HEK293 (cell line): Measurements from ENCODE around the gene PSMD2.

ENCODE experiments used
- BCL11B ChIP-seq: fragments of 450-650 bp; formaldehyde crosslinking; IDR thresholded peaks from 2 replicates; pipeline ENCODE4 v1.5.1; 2016; ENCODE audit warnings: low read depth, missing biosample characterization, missing genetic modification characterization
- CTCF ChIP-seq: fragments of 450-650 bp; formaldehyde crosslinking; IDR thresholded peaks from 2 replicates; pipeline ENCODE4 v1.5.1; 2016; ENCODE audit warnings: missing biosample characterization, missing genetic modification characterization
- HIC1 ChIP-seq: fragments of 450-650 bp; formaldehyde crosslinking; IDR thresholded peaks from 2 replicates; pipeline ENCODE4 v1.5.1; 2016; ENCODE audit warnings: missing biosample characterization, missing genetic modification characterization
- HOXD13 ChIP-seq: sonication (generic); formaldehyde crosslinking; IDR thresholded peaks from 2 replicates; pipeline ENCODE4 v1.8.0; 2022; ENCODE audit warnings: missing genetic modification reagents, borderline replicate concordance
- KLF16 ChIP-seq: fragments of 450-650 bp; formaldehyde crosslinking; IDR thresholded peaks from 2 replicates; pipeline ENCODE4 v1.5.1; 2017; ENCODE audit warnings: missing biosample characterization, missing genetic modification characterization
- PRDM6 ChIP-seq: fragments of 450-650 bp; formaldehyde crosslinking; IDR thresholded peaks from 2 replicates; pipeline ENCODE4 v1.5.1; 2017; ENCODE audit warnings: missing biosample characterization, missing genetic modification characterization
- ZBTB1 ChIP-seq: fragments of 450-650 bp; formaldehyde crosslinking; IDR thresholded peaks from 2 replicates; pipeline ENCODE4 v1.5.1; 2016; ENCODE audit warnings: missing biosample characterization, missing genetic modification characterization
- ZBTB26 ChIP-seq: fragments of 450-650 bp; formaldehyde crosslinking; optimal IDR thresholded peaks from 2 replicates; pipeline ENCODE3; 2016; ENCODE audit warnings: missing biosample characterization, mild to moderate bottlenecking, missing genetic modification characterization
- ZBTB8A ChIP-seq: fragments of 450-650 bp; formaldehyde crosslinking; IDR thresholded peaks from 2 replicates; pipeline ENCODE4 v1.5.1; 2016; ENCODE audit warnings: missing biosample characterization, missing genetic modification characterization
- ZNF155 ChIP-seq: fragments of 450-650 bp; formaldehyde crosslinking; IDR thresholded peaks from 2 replicates; pipeline ENCODE4 v1.5.1; 2016; ENCODE audit warnings: missing biosample characterization, missing genetic modification characterization
- ZNF2 ChIP-seq: fragments of 450-650 bp; formaldehyde crosslinking; IDR thresholded peaks from 2 replicates; pipeline ENCODE4 v1.5.1; 2016; ENCODE audit warnings: missing biosample characterization, missing genetic modification characterization
- ZNF280D ChIP-seq: fragments of 450-650 bp; formaldehyde crosslinking; IDR thresholded peaks from 2 replicates; pipeline ENCODE4 v1.5.1; 2016; ENCODE audit warnings: missing biosample characterization, missing genetic modification characterization
- ZNF311 ChIP-seq: fragments of 450-650 bp; formaldehyde crosslinking; IDR thresholded peaks from 2 replicates; pipeline ENCODE4 v1.5.1; 2017; ENCODE audit warnings: missing biosample characterization, missing genetic modification characterization, borderline replicate concordance
- ZNF324 ChIP-seq: fragments of 450-650 bp; formaldehyde crosslinking; IDR thresholded peaks from 2 replicates; pipeline ENCODE4 v1.5.1; 2016; ENCODE audit warnings: missing biosample characterization, missing genetic modification characterization
- ZNF335 ChIP-seq: fragments of 450-650 bp; formaldehyde crosslinking; conservative IDR thresholded peaks from 2 replicates; pipeline ENCODE4 v1.5.1; 2016; ENCODE audit warnings: missing biosample characterization, missing genetic modification characterization
- ZNF449 ChIP-seq: fragments of 450-650 bp; formaldehyde crosslinking; IDR thresholded peaks from 2 replicates; pipeline ENCODE4 v1.5.1; 2017; ENCODE audit warnings: missing biosample characterization, mild to moderate bottlenecking, missing genetic modification characterization, moderate library complexity
- ZNF501 ChIP-seq: fragments of 450-650 bp; formaldehyde crosslinking; IDR thresholded peaks from 2 replicates; pipeline ENCODE4 v1.5.1; 2016; ENCODE audit warnings: missing biosample characterization, missing genetic modification characterization
- ZNF513 ChIP-seq: fragments of 450-650 bp; IDR thresholded peaks from 2 replicates; pipeline ENCODE4 v1.5.1; 2018; ENCODE audit warnings: missing biosample characterization, missing genetic modification characterization
- ZNF514 ChIP-seq: fragments of 450-650 bp; formaldehyde crosslinking; IDR thresholded peaks from 2 replicates; pipeline ENCODE4 v1.5.1; 2016; ENCODE audit warnings: missing biosample characterization, missing genetic modification characterization
- ZNF629 ChIP-seq: fragments of 450-650 bp; formaldehyde crosslinking; IDR thresholded peaks from 2 replicates; pipeline ENCODE4 v1.5.1; 2017; ENCODE audit warnings: missing biosample characterization, missing genetic modification characterization
- ZNF639 ChIP-seq: fragments of 450-650 bp; formaldehyde crosslinking; IDR thresholded peaks from 2 replicates; pipeline ENCODE4 v1.5.1; 2016; ENCODE audit warnings: missing biosample characterization, missing genetic modification characterization
- ZNF654 ChIP-seq: fragments of 450-650 bp; formaldehyde crosslinking; IDR thresholded peaks from 2 replicates; pipeline ENCODE4 v1.5.1; 2016; ENCODE audit warnings: low read depth, missing biosample characterization, missing genetic modification characterization

PSMD2 gene

GRCh38 chr3:184314700-184315542 is 15.9 kb downstream of the PSMD2 start (continued):
- TF ChIP-seq ZNF639 (no peak), ZNF280D (tag by site-specific recombination) (no peak), PRDM6 (no peak), ZNF449 (tag by site-specific recombination) (no peak), HIC1 (tag by site-specific recombination) (peak; percentile 76), HOXD13 (CRISPR knock-in tag) (0 out of 2 replicates have a peak, but pooled peaks have one; percentile 13), ZNF629 (tag by site-specific recombination) (no peak), CTCF (tag by site-specific recombination) (no peak), ZNF155 (tag by site-specific recombination) (no peak), ZNF335 (tag by site-specific recombination) (peak; percentile 63), ZNF311 (tag by site-specific recombination) (no peak), ZNF514 (tag by site-specific recombination) (no peak), ZNF2 (tag by site-specific recombination) (no peak), ZNF654 (tag by site-specific recombination) (no peak), ZNF501 (no peak), KLF16 (tag by site-specific recombination) (0 out of 2 replicates have a peak, but pooled peaks have one; percentile 23), ZBTB8A (tag by site-specific recombination) (0 out of 2 replicates have a peak, but pooled peaks have one; percentile 32), ZNF513 (no peak), ZNF324 (tag by site-specific recombination) (no peak), ZBTB1 (tag by site-specific recombination) (no peak), BCL11B (no peak), ZBTB26 (tag by site-specific recombination) (peak; percentile 25)
